Left ventricle myocardium inferior (tissue), 1 donor: ENCODE results near the gene DPP6. TPM values are rescaled to one million over a fixed set of nuclear protein-coding genes. Genes with fewer than 3 reads are reported as not detected.

Source experiments
- DNase-seq: peaks from one replicate; pipeline ENCODE4 v3.0.0-alpha.2; 2020
- H3K27ac ChIP-seq: fragments of 200-600 bp; replicated peaks from 2 replicates; pipeline ENCODE4 v1.8.0; 2021
- H3K27me3 ChIP-seq: fragments of 200-600 bp; 2 replicates; pipeline ENCODE4 v1.8.0; 2021; ENCODE audit warnings: low read depth
- H3K36me3 ChIP-seq: fragments of 200-600 bp; 2 replicates; pipeline ENCODE4 v1.8.0; 2021
- H3K4me1 ChIP-seq: fragments of 200-600 bp; 2 replicates; pipeline ENCODE4 v1.8.0; 2021
- H3K4me3 ChIP-seq: fragments of 200-600 bp; 2 replicates; pipeline ENCODE4 v1.8.0; 2021; ENCODE audit warnings: mild to moderate bottlenecking, moderate library complexity
- H3K9me3 ChIP-seq: fragments of 200-600 bp; replicated peaks from 2 replicates; pipeline ENCODE4 v1.8.0; 2021
- intact Hi-C: fragments of 100-400 bp; cut with micrococcal nuclease; formaldehyde crosslinking; loops from one replicate; pipeline ENCODE4 v1.11.0; 2022
- total RNA-seq: library from RNA; stranded (reverse); fragmentation: NEBNext Ultra II Directional; extraction: Animal tissue kit (Norgen Biotek cat#: 25700); gene quantifications from one replicate; pipeline ENCODE4 v1.2.1, GENCODE V29; 2021
- TF ChIP-seq, protein P1 (sequence below): fragments of 200-600 bp; IDR thresholded peaks from 2 replicates; pipeline ENCODE4 v1.8.0; 2021; ENCODE audit warnings: antibody characterized with exemption, mild to moderate bottlenecking, borderline replicate concordance
- donor health status: DM: no; HTN: yes; CAD: no; lungs with severe emphysema.

The DPP6 gene
- total RNA-seq, 1 donor from 2014 or later, result 0.25 TPM

- TF ChIP-seq, protein P1, sequence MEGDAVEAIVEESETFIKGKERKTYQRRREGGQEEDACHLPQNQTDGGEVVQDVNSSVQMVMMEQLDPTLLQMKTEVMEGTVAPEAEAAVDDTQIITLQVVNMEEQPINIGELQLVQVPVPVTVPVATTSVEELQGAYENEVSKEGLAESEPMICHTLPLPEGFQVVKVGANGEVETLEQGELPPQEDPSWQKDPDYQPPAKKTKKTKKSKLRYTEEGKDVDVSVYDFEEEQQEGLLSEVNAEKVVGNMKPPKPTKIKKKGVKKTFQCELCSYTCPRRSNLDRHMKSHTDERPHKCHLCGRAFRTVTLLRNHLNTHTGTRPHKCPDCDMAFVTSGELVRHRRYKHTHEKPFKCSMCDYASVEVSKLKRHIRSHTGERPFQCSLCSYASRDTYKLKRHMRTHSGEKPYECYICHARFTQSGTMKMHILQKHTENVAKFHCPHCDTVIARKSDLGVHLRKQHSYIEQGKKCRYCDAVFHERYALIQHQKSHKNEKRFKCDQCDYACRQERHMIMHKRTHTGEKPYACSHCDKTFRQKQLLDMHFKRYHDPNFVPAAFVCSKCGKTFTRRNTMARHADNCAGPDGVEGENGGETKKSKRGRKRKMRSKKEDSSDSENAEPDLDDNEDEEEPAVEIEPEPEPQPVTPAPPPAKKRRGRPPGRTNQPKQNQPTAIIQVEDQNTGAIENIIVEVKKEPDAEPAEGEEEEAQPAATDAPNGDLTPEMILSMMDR, result no peak
- intact Hi-C loops, result no loop called here
Measured at GRCh38 chr7:154484406-154484805, 432.2 kb downstream of the DPP6 start.

GRCh38 chr7:154484943-154485342, 432.7 kb downstream of the DPP6 start:
- no peaks in the 10 kb centered on the region for H3K36me3 ChIP-seq
- intact Hi-C loops, result no loop called here
- no peak overlapping the region for H3K4me3 ChIP-seq
- no peak overlapping the region for H3K27ac ChIP-seq
- H3K4me1 ChIP-seq, result no peaks in the 10 kb centered on the region
- no peaks in the 10 kb centered on the region for H3K9me3 ChIP-seq
- H3K27me3 ChIP-seq, result peaks cover 7% of the 10 kb centered on the region
- TF ChIP-seq, protein P1, result no peak
- DNase-seq, result no peak

More at GRCh38 chr7:154484406-154484805, 432.2 kb downstream of the DPP6 start:
- no peak overlapping the region for H3K27ac ChIP-seq
- H3K36me3 ChIP-seq, result no peaks in the 10 kb centered on the region
- H3K4me1 ChIP-seq, result no peaks in the 10 kb centered on the region
- no peak overlapping the region for H3K4me3 ChIP-seq
- no peaks in the 10 kb centered on the region for H3K9me3 ChIP-seq
- DNase-seq, result no peak
- H3K27me3 ChIP-seq, result peaks cover 8% of the 10 kb centered on the region

GRCh38 chr7:154489897-154490296, 437.7 kb downstream of the DPP6 start:
- H3K27ac ChIP-seq, result no peak overlapping the region
- no peaks in the 10 kb centered on the region for H3K9me3 ChIP-seq
- intact Hi-C loops, result no loop called here
- H3K27me3 ChIP-seq, result peaks cover 13% of the 10 kb centered on the region
- no peak for DNase-seq
- TF ChIP-seq, protein P1, result no peak
- H3K4me3 ChIP-seq, result no peak overlapping the region
- H3K36me3 ChIP-seq, result no peaks in the 10 kb centered on the region
- H3K4me1 ChIP-seq, result no peaks in the 10 kb centered on the region

DNA sequence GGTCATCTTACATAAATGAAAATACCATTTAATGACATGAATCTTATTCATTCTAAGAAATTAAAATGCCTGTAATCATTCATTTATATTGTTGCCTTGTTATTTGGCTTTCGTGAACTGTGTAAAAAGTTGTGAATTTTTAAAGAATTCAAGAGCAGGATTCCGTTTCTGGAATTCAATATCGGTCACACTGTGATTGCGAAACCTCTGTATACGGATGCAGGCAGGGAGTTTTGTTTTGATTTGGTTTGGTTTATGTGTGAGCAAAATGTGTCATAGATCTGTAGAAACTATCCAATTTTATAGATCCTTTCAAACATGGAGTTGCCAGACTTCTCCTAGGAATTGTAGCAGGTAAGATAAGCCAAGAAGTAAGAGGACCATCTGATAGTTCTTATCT, 441.4 kb downstream of the DPP6 start:
- TF ChIP-seq, protein P1, result no peak
- Histone ChIP-seq H3K27ac (no peak overlapping the region), H3K4me3 (no peak overlapping the region), H3K36me3 (no peaks in the 10 kb centered on the region), H3K9me3 (no peaks in the 10 kb centered on the region), H3K27me3 (peaks cover 19% of the 10 kb centered on the region), H3K4me1 (no peaks in the 10 kb centered on the region)
- no peak for DNase-seq
- intact Hi-C loops, result no loop called here

DNA sequence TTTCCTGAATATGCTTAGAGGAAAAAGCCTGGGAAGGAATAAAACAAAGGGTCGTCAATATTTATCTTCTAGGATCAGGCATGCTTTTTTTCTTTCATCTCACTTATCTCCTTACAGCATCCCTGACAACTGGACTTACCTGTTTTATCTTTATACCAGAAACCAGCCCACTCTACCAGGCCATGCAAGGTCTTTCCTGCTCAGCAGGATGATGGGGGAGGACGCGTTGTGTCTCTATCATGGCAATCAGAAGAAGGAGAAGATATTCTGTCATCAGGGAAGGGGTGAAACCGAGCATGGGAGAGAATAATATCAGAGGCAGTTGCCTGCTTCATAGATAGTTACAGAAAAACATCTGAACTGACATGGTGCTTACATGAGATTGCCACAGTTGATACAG, 445.6 kb downstream of the DPP6 start:
- no peaks in the 10 kb centered on the region for H3K9me3 ChIP-seq
- H3K27ac ChIP-seq, result no peak overlapping the region
- H3K4me3 ChIP-seq, result no peak overlapping the region
- no peaks in the 10 kb centered on the region for H3K36me3 ChIP-seq
- no peaks in the 10 kb centered on the region for H3K4me1 ChIP-seq
- peaks cover 18% of the 10 kb centered on the region for H3K27me3 ChIP-seq
- TF ChIP-seq, protein P1, result no peak
- no peak for DNase-seq
- intact Hi-C loops, result no loop called here

DNA sequence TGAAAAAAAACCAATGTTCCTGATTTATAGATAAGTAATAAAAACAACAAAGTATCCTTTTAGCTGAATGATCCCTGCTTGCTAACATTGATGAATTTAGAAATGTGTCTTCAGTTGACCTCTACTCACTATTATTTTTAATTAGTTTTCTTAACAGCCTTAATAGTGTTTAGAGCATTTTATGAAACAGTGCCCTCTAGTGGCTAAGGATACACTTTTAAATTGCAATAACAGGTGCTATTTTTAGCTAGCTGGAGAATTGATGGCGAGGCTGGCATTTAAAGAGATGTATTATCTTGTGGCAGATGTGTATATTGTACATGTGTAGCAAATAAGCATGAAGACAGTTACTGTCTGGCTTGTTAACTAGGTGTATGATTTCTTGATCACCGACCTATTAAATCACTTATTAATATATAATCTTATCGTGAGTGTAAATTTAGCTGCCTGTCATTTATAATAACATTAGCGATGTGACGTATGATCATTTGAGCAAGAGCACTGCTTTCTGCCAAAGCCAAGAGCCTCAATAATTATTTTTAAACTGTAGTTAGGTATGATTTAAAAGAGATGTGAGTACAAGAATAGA, 451.9 kb downstream of the DPP6 start:
- intact Hi-C loops, result no loop called here

More for the DNA sequence above, 451.9 kb downstream of the DPP6 start:
- peaks cover 5% of the 10 kb centered on the region for H3K9me3 ChIP-seq
- TF ChIP-seq, protein P1, result peak; percentile 70
- no peaks in the 10 kb centered on the region for H3K4me1 ChIP-seq
- H3K4me3 ChIP-seq, result no peak overlapping the region
- H3K27ac ChIP-seq, result no peak overlapping the region
- no peaks in the 10 kb centered on the region for H3K36me3 ChIP-seq
- H3K27me3 ChIP-seq, result peaks cover 18% of the 10 kb centered on the region
- no peak for DNase-seq
